C4-2B (cell line): ENCODE data around the gene TOMM70.

Experiments used
- ZFX ChIP-seq: fragments of 450-650 bp; IDR thresholded peaks from 2 replicates; pipeline ENCODE4 v1.6.1; 2017
- TF ChIP-seq, protein P1 (sequence below): fragments of 450-650 bp; conservative IDR thresholded peaks from 2 replicates; pipeline ENCODE4 v1.5.1; 2017; ENCODE audit warnings: mild to moderate bottlenecking

DNA sequence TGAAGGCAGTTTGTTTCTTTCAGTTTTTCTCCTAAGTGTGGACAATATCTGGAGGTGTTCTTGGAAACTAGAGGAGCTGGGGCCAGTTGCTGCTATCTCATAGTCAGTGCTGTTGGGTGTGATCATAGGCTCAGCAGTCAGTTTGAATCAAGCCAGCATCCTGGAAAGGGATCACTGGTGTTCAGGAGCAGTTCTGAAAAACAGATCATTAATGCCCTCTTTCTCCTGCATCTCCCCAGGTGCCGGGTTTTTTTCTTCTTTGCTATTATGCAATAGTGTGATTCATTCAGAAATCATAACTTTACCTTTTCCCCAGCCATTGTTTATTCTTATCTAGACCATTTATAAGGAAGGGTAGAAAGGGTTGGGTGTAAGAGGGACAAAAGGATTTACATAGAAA is 24.4 kb upstream of the TOMM70 start:
- no peak for TF ChIP-seq ZFX
- TF ChIP-seq, protein P1, sequence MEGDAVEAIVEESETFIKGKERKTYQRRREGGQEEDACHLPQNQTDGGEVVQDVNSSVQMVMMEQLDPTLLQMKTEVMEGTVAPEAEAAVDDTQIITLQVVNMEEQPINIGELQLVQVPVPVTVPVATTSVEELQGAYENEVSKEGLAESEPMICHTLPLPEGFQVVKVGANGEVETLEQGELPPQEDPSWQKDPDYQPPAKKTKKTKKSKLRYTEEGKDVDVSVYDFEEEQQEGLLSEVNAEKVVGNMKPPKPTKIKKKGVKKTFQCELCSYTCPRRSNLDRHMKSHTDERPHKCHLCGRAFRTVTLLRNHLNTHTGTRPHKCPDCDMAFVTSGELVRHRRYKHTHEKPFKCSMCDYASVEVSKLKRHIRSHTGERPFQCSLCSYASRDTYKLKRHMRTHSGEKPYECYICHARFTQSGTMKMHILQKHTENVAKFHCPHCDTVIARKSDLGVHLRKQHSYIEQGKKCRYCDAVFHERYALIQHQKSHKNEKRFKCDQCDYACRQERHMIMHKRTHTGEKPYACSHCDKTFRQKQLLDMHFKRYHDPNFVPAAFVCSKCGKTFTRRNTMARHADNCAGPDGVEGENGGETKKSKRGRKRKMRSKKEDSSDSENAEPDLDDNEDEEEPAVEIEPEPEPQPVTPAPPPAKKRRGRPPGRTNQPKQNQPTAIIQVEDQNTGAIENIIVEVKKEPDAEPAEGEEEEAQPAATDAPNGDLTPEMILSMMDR, result no peak
